Measurements from ENCODE around the gene UNC5C.

DNA sequence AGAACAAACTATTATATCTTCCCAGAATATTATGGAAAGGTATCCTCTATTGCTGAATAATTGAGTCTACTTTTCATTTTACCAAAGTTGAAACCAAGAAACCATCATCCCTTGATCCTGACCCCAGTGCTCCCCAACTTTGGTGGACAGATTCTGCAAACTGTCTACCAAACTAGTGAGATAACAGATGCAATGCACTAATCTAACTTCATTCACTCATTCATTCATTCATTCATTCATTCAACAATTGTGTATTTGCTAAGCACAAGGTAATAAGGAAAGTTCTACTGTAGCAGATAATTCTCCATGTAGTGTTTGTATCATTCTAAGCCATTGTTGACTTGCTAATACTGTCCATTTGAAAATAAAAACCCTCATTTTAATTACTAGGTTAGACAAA is 150.6 kb downstream of the UNC5C start:
- TF ChIP-seq EZH2 (IDR thresholded peaks at IDR 0.05; ENCODE audit: borderline replicate concordance, control insufficient read depth, low read depth, low read length) = no peak
- TF ChIP-seq SIN3A (IDR thresholded peaks at IDR 0.05; ENCODE audit: low read depth, low read length) = no peak
- no peak for TF ChIP-seq CHD4 (IDR thresholded peaks at IDR 0.05)

Data from GM12878 (cell line).